ENCODE results near the gene POU6F2. TPM values are rescaled to one million over a fixed set of nuclear protein-coding genes. Genes with fewer than 3 reads are reported as not detected.

Gene POU6F2
- total RNA-seq, 1 donor from 2014 or later: 0.78 TPM

DNA sequence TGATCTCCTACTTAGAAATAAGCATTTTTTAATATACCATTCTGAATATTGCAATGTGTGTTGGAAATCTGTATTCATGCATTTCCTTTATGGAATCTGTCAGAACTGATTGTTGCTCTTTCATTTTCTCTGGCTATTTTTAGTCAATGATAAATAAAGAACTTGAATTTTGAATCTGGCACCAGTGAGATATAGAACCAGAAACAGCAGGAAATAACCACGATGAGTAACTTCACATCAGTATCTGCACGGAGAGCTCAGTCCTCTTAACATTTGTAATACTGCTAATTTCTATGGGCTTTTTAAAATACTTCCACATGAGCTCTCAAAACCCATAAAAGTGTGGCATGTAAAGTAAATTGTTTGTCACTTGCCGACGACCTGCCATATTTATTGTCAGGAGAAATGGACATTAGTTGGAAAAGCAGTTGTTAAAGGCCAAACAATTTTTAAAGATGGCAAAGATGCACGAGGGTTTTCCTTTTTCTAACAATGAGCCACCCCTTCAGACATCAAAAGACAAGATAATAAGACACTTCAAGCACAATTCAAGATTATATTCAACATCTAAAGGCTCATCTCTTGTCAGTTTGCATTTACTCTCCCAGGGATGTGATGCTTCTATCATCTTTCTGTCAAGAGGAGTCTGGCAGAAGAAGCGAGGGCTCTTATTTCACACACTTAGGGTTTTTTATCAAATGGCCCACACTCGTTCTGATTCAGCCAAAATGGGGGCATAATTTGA is 118.3 kb downstream of the POU6F2 start:
- TF ChIP-seq, protein P1, sequence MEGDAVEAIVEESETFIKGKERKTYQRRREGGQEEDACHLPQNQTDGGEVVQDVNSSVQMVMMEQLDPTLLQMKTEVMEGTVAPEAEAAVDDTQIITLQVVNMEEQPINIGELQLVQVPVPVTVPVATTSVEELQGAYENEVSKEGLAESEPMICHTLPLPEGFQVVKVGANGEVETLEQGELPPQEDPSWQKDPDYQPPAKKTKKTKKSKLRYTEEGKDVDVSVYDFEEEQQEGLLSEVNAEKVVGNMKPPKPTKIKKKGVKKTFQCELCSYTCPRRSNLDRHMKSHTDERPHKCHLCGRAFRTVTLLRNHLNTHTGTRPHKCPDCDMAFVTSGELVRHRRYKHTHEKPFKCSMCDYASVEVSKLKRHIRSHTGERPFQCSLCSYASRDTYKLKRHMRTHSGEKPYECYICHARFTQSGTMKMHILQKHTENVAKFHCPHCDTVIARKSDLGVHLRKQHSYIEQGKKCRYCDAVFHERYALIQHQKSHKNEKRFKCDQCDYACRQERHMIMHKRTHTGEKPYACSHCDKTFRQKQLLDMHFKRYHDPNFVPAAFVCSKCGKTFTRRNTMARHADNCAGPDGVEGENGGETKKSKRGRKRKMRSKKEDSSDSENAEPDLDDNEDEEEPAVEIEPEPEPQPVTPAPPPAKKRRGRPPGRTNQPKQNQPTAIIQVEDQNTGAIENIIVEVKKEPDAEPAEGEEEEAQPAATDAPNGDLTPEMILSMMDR (IDR thresholded peaks at IDR 0.05): no peak

DNA sequence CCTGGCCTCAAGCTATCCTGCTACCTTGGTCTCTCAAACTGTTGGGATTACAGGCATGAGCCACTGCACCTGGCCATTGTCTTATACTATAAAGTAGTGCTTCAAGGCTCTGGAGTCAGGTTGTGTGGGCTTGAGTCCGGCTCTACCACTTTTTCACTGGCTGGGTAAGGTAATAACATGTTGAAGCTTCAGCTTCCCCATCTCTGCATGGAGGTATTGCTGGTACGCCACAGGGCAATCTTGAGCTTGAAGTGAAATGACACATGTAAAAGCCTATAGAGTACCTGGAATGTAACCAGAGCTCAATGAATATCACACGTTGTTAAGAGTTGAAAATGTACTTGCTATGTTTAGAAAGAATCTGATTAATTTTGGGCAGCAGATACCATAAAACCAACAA is 120.8 kb downstream of the POU6F2 start:
- H3K36me3 ChIP-seq: no peaks in the 10 kb centered on the region
- H3K9me3 ChIP-seq: no peaks in the 10 kb centered on the region
- DNase-seq (no peak), ATAC-seq (no peak)
- no peaks in the 10 kb centered on the region for H3K27me3 ChIP-seq
- H3K27ac ChIP-seq: no peak overlapping the region
- no peaks in the 10 kb centered on the region for H3K4me1 ChIP-seq
- no peak overlapping the region for H3K4me3 ChIP-seq
- intact Hi-C loops (cut with DNase I): no loop called here
- TF ChIP-seq, protein P1 (IDR thresholded peaks at IDR 0.05): no peak

More for the DNA sequence above, 118.3 kb downstream of the POU6F2 start:
- no peak overlapping the region for H3K4me3 ChIP-seq
- H3K9me3 ChIP-seq: no peaks in the 10 kb centered on the region
- H3K27ac ChIP-seq: no peak overlapping the region
- no peaks in the 10 kb centered on the region for H3K36me3 ChIP-seq
- H3K27me3 ChIP-seq: no peaks in the 10 kb centered on the region
- DNase-seq (no peak), ATAC-seq (no peak)
- intact Hi-C loops (cut with DNase I): no loop called here
- H3K4me1 ChIP-seq: no peaks in the 10 kb centered on the region

DNA sequence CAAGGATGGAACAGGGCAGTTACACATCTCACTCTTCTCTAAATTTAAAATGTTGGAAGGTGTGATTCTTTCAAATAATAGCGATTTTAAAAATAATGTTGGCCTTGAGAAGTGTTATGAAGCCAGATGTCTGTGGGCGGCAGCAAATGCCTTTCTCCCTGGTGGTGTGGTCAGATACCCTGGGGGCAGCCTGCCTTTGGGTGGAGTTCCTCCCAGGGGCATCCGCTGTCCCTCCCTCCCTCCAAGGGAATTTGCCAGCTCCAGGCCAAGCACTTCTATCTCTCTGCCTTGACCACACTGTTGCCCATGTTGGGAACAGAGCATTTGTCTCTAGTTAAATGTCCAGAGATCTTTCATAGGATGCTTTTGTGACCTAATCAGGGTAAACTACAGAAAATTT is 121.4 kb downstream of the POU6F2 start:
- intact Hi-C loops (cut with DNase I): no loop called here
- H3K36me3 ChIP-seq: no peaks in the 10 kb centered on the region
- no peak for DNase-seq
- TF ChIP-seq, protein P1 (IDR thresholded peaks at IDR 0.05): no peak
- H3K27ac ChIP-seq: no peak overlapping the region
- H3K27me3 ChIP-seq: no peaks in the 10 kb centered on the region
- no peaks in the 10 kb centered on the region for H3K4me1 ChIP-seq
- no peak for ATAC-seq
- no peaks in the 10 kb centered on the region for H3K9me3 ChIP-seq
- H3K4me3 ChIP-seq: no peak overlapping the region

GRCh38 chr7:39100270-39100669 is 122.6 kb downstream of the POU6F2 start:
- no peak for ATAC-seq
- Histone ChIP-seq H3K36me3 (no peaks in the 10 kb centered on the region), H3K4me3 (no peak overlapping the region), H3K27ac (no peak overlapping the region), H3K4me1 (no peaks in the 10 kb centered on the region), H3K9me3 (no peaks in the 10 kb centered on the region), H3K27me3 (no peaks in the 10 kb centered on the region)
- TF ChIP-seq, protein P1 (IDR thresholded peaks at IDR 0.05): no peak
- DNase-seq: no peak
- intact Hi-C loops (cut with DNase I): no loop called here

DNA sequence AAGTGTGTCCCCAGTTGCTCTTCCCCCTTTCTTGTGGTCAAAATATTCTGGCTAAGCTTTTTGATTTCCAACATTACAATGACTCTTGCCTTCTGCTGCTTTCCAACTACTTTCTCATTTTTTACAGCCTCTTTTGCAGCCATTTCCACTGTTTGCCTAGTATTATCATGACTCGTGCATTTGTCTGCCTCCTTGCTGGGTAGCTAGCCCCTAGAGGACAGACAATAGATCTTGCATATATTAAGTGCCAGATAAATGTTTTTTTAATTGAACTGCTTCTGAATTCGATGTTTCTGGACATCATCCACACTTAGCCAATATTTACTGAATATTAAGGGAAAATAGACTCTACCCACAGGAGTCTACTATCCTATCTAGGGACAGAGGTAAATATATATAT is 124.5 kb downstream of the POU6F2 start:
- TF ChIP-seq, protein P1 (IDR thresholded peaks at IDR 0.05): no peak
- no peaks in the 10 kb centered on the region for H3K27me3 ChIP-seq
- ATAC-seq: no peak
- DNase-seq: no peak
- intact Hi-C loops (cut with DNase I): no loop called here
- no peaks in the 10 kb centered on the region for H3K4me1 ChIP-seq
- H3K27ac ChIP-seq: no peak overlapping the region
- no peaks in the 10 kb centered on the region for H3K36me3 ChIP-seq
- H3K4me3 ChIP-seq: no peak overlapping the region
- no peaks in the 10 kb centered on the region for H3K9me3 ChIP-seq

Measured in upper lobe of right lung (tissue), 1 donor.